GM21619 (cell line): ENCODE data around the gene RNF115.
A peak's percentile ranks its signal among the peaks of the same experiment; 100 is the strongest.
"Not testable (repeated sequence)": the region's sequence is repeated elsewhere in the genome, so short reads cannot be mapped to it uniquely, and the experiment has no call there.

Experiments
- ATAC-seq: cut with Tn5 transposase; IDR thresholded peaks from one replicate; pipeline ENCODE4 v1.9.1; 2021; ENCODE audit not compliant: unreplicated experiment

RNF115 gene

GRCh38 chr1:145823565-145824498, at the start of gene RNF115, which contains the start of gene POLR3C:
TSS of gene RNF115 (minus strand) at chr1:145824095. CDS start at chr1:145823873, 222 bp downstream.
TSS of gene POLR3C (plus strand) at chr1:145824200. CDS start at chr1:145825777, 1,577 bp downstream.
- ATAC-seq = peak; percentile 87

GRCh38 chr1:145871994-145872924, 48.4 kb upstream of the RNF115 start:
- ATAC-seq = no peak

GRCh38 chr1:145868232-145868631, 44.3 kb upstream of the RNF115 start:
- ATAC-seq = no peak

GRCh38 chr1:145863282-145864018, 39.6 kb upstream of the RNF115 start:
- no peak for ATAC-seq

GRCh38 chr1:145859491-145860023, 35.7 kb upstream of the RNF115 start:
- ATAC-seq = peak; percentile 75

- ATAC-seq = peak; percentile 84
These were observed 35.1 kb upstream of the RNF115 start, which contains the start of gene PIAS3 for GRCh38 chr1:145858901-145859490. TSS of gene PIAS3 (minus strand) at chr1:145859081. CDS start at chr1:145858990, 91 bp downstream.

- ATAC-seq = peak; percentile 22
These were observed 34.5 kb upstream of the RNF115 start for GRCh38 chr1:145858238-145858900.

GRCh38 chr1:145857170-145857569, 33.3 kb upstream of the RNF115 start:
- ATAC-seq = no peak

GRCh38 chr1:145855426-145855948, 31.6 kb upstream of the RNF115 start:
- no peak for ATAC-seq

GRCh38 chr1:145849356-145850160, 25.7 kb upstream of the RNF115 start:
- ATAC-seq = no peak

GRCh38 chr1:145847827-145848226, 23.9 kb upstream of the RNF115 start:
- no peak for ATAC-seq

GRCh38 chr1:145846201-145846612, 22.3 kb upstream of the RNF115 start:
- ATAC-seq = no peak

- ATAC-seq = peak; percentile 50
These were observed 21.7 kb upstream of the RNF115 start, which contains the start of gene NUDT17 for GRCh38 chr1:145845514-145846161. TSS of gene NUDT17 (plus strand) at chr1:145845630. CDS start at chr1:145845641, 11 bp downstream.

GRCh38 chr1:145845144-145845513, 21.2 kb upstream of the RNF115 start:
- ATAC-seq = peak; percentile 73

GRCh38 chr1:145843031-145843430, 19.1 kb upstream of the RNF115 start:
- no peak for ATAC-seq

- ATAC-seq = no peak
These were observed 13.8 kb upstream of the RNF115 start for GRCh38 chr1:145837656-145838055.

- ATAC-seq = not testable (repeated sequence)
These were observed 6.9 kb upstream of the RNF115 start for GRCh38 chr1:145830810-145831209.
